Measurements from ENCODE around the gene LPGAT1.

DNA sequence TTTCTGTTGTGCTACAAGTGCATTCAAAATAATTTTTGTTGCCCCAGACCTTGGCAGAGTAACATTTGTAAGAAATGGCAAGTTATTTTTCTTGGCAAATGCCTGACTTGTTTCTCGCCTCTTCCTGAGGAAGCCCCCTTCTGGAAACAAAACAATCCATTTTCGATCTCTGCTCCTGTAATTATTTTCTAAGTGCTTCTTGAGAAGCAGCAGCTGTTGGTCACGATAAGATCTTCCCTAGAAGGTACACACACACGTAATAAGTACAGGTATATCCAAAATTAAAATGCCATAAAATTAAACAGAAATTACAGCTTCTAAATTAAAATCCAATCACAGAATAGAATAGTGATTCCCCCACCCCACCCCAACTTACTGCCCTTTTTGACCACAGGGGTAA, 47.3 kb downstream of the LPGAT1 start:
- TF ChIP-seq POLR2A (IDR thresholded peaks at IDR 0.05): no peak
- TF ChIP-seq, protein P1, sequence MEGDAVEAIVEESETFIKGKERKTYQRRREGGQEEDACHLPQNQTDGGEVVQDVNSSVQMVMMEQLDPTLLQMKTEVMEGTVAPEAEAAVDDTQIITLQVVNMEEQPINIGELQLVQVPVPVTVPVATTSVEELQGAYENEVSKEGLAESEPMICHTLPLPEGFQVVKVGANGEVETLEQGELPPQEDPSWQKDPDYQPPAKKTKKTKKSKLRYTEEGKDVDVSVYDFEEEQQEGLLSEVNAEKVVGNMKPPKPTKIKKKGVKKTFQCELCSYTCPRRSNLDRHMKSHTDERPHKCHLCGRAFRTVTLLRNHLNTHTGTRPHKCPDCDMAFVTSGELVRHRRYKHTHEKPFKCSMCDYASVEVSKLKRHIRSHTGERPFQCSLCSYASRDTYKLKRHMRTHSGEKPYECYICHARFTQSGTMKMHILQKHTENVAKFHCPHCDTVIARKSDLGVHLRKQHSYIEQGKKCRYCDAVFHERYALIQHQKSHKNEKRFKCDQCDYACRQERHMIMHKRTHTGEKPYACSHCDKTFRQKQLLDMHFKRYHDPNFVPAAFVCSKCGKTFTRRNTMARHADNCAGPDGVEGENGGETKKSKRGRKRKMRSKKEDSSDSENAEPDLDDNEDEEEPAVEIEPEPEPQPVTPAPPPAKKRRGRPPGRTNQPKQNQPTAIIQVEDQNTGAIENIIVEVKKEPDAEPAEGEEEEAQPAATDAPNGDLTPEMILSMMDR (IDR thresholded peaks at IDR 0.05): no peak

Data from heart left ventricle (tissue), 13 donors.